Panc1 (cell line): ENCODE measurements around the gene LYPLA2. TPM values are rescaled to one million over a fixed set of nuclear protein-coding genes. Genes with fewer than 3 reads are reported as not detected.
"Not testable (repeated sequence)": the region's sequence is repeated elsewhere in the genome, so short reads cannot be mapped to it uniquely, and the experiment has no call there.

Experiments
- ATAC-seq: fragments of 200-7000 bp; cut with Tn5 transposase; 2 replicates; pipeline ENCODE4 v1.9.1; 2020; ENCODE audit warnings: mild to moderate bottlenecking, moderate library complexity
- BruUV-seq: library from RNA; stranded (reverse); fragments of 400-500 nt; replicated peaks from 2 replicates; lab custom pipeline; 2021; lab: Mats Ljungman, UMichigan
- CTCF ChIA-PET: fragments of 300-600 bp; sonication (Branson Sonifier 250); formaldehyde crosslinking; loops from one replicate; lab custom pipeline; 2022; ENCODE audit warnings: antibody characterized with exemption; lab: Charles Lee
- POLR2A ChIA-PET: fragments of 300-600 bp; sonication (Branson Sonifier 250); formaldehyde crosslinking; loops from one replicate; lab custom pipeline; 2022; ENCODE audit warnings: antibody characterized with exemption; lab: Charles Lee
- DNase-seq: peaks from one replicate; pipeline ENCODE4 v3.0.0-alpha.2; 2010; ENCODE audit warnings: low read depth, low spot score
- H3K27ac ChIP-seq: 2 replicates; pipeline ENCODE4 v1.5.1; 2011; ENCODE audit warnings: mild to moderate bottlenecking, low read length, inconsistent platforms
- H3K27me3 ChIP-seq: fragments of 200-500 bp; sonication (Bioruptor generic); 2 replicates; pipeline ENCODE4 v1.6.0; 2014; ENCODE audit warnings: low read length, inconsistent platforms; ENCODE audit not compliant: control insufficient read depth, insufficient read depth
- H3K36me3 ChIP-seq: fragments of 200-500 bp; sonication (Bioruptor generic); 2 replicates; pipeline ENCODE4 v1.5.1; 2014; ENCODE audit warnings: inconsistent platforms, mild to moderate bottlenecking, low read length, moderate library complexity; ENCODE audit not compliant: control insufficient read depth, insufficient read depth
- H3K4me1 ChIP-seq: 2 replicates; pipeline ENCODE4 v1.5.1; 2011; ENCODE audit warnings: inconsistent platforms, mild to moderate bottlenecking, low read length, moderate library complexity; ENCODE audit not compliant: control insufficient read depth, insufficient read depth
- H3K4me3 ChIP-seq, 2 experiments: 2 replicates each; pipeline ENCODE4 v1.5.1; 2011 to 2012; ENCODE audit warnings: low read depth in 2 of 2, low read length in 2 of 2, mild to moderate bottlenecking in 2 of 2, inconsistent platforms in 1 of 2, moderate library complexity in 1 of 2
- H3K9me3 ChIP-seq: fragments of 200-500 bp; sonication (Bioruptor generic); 2 replicates; pipeline ENCODE4 v1.5.1; 2014; ENCODE audit warnings: low read depth, mild to moderate bottlenecking, inconsistent platforms, low read length, moderate library complexity; ENCODE audit not compliant: control insufficient read depth, insufficient read depth
- POLR2AphosphoS5 ChIP-seq: IDR thresholded peaks from 2 replicates; pipeline ENCODE4 v1.6.1; 2012; ENCODE audit warnings: mild to moderate bottlenecking, low read depth, low read length, moderate library complexity
- REST ChIP-seq, 2 experiments: IDR thresholded peaks; 2 replicates each; pipeline ENCODE4 v1.6.1; 2011 to 2012; ENCODE audit warnings: low read depth in 2 of 2, control low read depth in 1 of 2, low read length in 1 of 2, mild to moderate bottlenecking in 1 of 2, moderate library complexity in 1 of 2; ENCODE audit not compliant: insufficient read depth in 1 of 2
- SIN3A ChIP-seq: IDR thresholded peaks from 2 replicates; pipeline ENCODE4 v1.6.1; 2012; ENCODE audit warnings: low read depth, mild to moderate bottlenecking, low read length, moderate library complexity, borderline replicate concordance; ENCODE audit not compliant: insufficient read depth
- TCF7L2 ChIP-seq: IDR thresholded peaks from 2 replicates; pipeline ENCODE4 v1.6.1; 2011; ENCODE audit warnings: mild to moderate bottlenecking, low read depth, low read length, inconsistent platforms
- in situ Hi-C: cut with HindIII; loops from 2 replicates; pipeline ENCODE4 v1.10.0; 2016; ENCODE audit warnings: low sequenced_read_pairs, low pct_unique_long_range_greater_than_20kb
- intact Hi-C: fragments of 100-400 bp; cut with micrococcal nuclease; formaldehyde crosslinking; loops from one replicate; pipeline ENCODE4 v1.10.0; 2022; ENCODE audit not compliant: unreplicated experiment
- total RNA-seq: library from RNA; stranded (reverse); gene quantifications from one replicate; pipeline ENCODE4 v1.2.1, GENCODE V29; 2021; ENCODE audit not compliant: unreplicated experiment
- TF ChIP-seq, protein P1 (sequence below): fragments of 450-650 bp; IDR thresholded peaks from 2 replicates; pipeline ENCODE4 v1.5.1; 2017; ENCODE audit warnings: mild to moderate bottlenecking

The LYPLA2 gene
- total RNA-seq, 1 experiment from 2014 or later: 82.9 TPM

DNA sequence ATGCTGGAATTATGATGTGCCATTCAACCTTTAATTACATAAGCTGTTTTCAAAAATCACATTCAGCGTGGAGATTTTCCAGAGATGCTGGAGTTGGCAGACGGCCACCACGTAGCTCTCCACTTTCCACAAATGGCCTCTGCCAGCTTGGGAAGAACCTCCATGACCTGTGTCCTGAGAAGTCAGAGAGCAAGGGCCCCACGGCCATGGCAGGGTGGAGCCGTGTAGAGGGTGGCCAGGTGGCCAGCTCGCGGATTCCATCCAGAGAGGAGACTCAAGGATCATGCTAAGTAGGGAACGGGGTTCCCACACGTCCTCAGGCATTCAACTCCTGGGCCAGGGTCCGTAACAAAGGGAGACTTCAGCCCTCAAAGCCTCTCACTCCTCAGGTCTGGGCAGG, 10.9 kb downstream of the LYPLA2 start:
- CTCF ChIA-PET: interaction anchor here (0.6 to 1.2 kb wide), 4 partner anchors 24 to 224 kb away, joined by 3 to 5 read pairs (median 4); partner anchors contain the start of gene PITHD1
- in situ Hi-C loops: no loop called here
- ATAC-seq: no peak

GRCh38 chr1:23802809-23803342, 11.9 kb downstream of the LYPLA2 start:
- in situ Hi-C loops, ATAC-seq, BruUV-seq, DNase-seq, H3K36me3 ChIP-seq, H3K27me3 ChIP-seq, intact Hi-C loops, H3K9me3 ChIP-seq, H3K4me3 ChIP-seq, H3K27ac ChIP-seq: not testable (repeated sequence)
- ChIA-PET POLR2A (interaction anchor here (0.6 to 1.0 kb wide), 2 partner anchors 20 to 62 kb away, joined by 3 to 12 read pairs; no protein-coding TSS in a partner anchor), CTCF (interaction anchor here (0.6 to 0.7 kb wide), 4 partner anchors 87 to 225 kb away, joined by 3 to 5 read pairs (median 4); no protein-coding TSS in a partner anchor)
- peaks cover 21% of the 10 kb centered on the region for H3K4me1 ChIP-seq

More for the DNA sequence above, 10.9 kb downstream of the LYPLA2 start:
- no TSS peak for BruUV-seq
- DNase-seq: no peak
- POLR2A ChIA-PET: interaction anchor here (0.6 to 1.0 kb wide), 3 partner anchors 19 to 68 kb away, joined by 3 to 12 read pairs (median 3); no protein-coding TSS in a partner anchor
- H3K9me3 ChIP-seq: no peaks in the 10 kb centered on the region
- peaks cover 23% of the 10 kb centered on the region for H3K4me1 ChIP-seq
- H3K27ac ChIP-seq: peak overlapping the region; percentile 93
- H3K27me3 ChIP-seq: no peaks in the 10 kb centered on the region
- no peak overlapping the region for H3K4me3 ChIP-seq
- TF ChIP-seq SIN3A (no peak), TCF7L2 (no peak)
- H3K36me3 ChIP-seq: peaks cover 8% of the 10 kb centered on the region; the same call in 1 of the 2 replicates
- intact Hi-C loops: no loop called here

GRCh38 chr1:23803674-23804073, 12.7 kb downstream of the LYPLA2 start:
- ChIA-PET POLR2A (no interaction called here), CTCF (no interaction called here)
- no peak for ATAC-seq

More at GRCh38 chr1:23803674-23804073, 12.7 kb downstream of the LYPLA2 start:
- no TSS peak for BruUV-seq
- Histone ChIP-seq H3K27ac (no peak overlapping the region), H3K4me3 (no peak overlapping the region), H3K36me3 (peaks cover 8% of the 10 kb centered on the region; the same call in 1 of the 2 replicates), H3K27me3 (no peaks in the 10 kb centered on the region), H3K4me1 (peaks cover 21% of the 10 kb centered on the region), H3K9me3 (no peaks in the 10 kb centered on the region)
- TF ChIP-seq REST (IDR thresholded peaks at IDR 0.05; ENCODE audit: insufficient read depth in 1 of 2, low read depth in 2 of 2, low read length in 1 of 2) (no peak), TCF7L2 (no peak), SIN3A (no peak), POLR2AphosphoS5 (no peak)
- TF ChIP-seq, protein P1, sequence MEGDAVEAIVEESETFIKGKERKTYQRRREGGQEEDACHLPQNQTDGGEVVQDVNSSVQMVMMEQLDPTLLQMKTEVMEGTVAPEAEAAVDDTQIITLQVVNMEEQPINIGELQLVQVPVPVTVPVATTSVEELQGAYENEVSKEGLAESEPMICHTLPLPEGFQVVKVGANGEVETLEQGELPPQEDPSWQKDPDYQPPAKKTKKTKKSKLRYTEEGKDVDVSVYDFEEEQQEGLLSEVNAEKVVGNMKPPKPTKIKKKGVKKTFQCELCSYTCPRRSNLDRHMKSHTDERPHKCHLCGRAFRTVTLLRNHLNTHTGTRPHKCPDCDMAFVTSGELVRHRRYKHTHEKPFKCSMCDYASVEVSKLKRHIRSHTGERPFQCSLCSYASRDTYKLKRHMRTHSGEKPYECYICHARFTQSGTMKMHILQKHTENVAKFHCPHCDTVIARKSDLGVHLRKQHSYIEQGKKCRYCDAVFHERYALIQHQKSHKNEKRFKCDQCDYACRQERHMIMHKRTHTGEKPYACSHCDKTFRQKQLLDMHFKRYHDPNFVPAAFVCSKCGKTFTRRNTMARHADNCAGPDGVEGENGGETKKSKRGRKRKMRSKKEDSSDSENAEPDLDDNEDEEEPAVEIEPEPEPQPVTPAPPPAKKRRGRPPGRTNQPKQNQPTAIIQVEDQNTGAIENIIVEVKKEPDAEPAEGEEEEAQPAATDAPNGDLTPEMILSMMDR: no peak
- intact Hi-C loops (no loop called here), in situ Hi-C loops (no loop called here)
- no peak for DNase-seq
